ENCODE measurements around the gene UPK3A.

DNA sequence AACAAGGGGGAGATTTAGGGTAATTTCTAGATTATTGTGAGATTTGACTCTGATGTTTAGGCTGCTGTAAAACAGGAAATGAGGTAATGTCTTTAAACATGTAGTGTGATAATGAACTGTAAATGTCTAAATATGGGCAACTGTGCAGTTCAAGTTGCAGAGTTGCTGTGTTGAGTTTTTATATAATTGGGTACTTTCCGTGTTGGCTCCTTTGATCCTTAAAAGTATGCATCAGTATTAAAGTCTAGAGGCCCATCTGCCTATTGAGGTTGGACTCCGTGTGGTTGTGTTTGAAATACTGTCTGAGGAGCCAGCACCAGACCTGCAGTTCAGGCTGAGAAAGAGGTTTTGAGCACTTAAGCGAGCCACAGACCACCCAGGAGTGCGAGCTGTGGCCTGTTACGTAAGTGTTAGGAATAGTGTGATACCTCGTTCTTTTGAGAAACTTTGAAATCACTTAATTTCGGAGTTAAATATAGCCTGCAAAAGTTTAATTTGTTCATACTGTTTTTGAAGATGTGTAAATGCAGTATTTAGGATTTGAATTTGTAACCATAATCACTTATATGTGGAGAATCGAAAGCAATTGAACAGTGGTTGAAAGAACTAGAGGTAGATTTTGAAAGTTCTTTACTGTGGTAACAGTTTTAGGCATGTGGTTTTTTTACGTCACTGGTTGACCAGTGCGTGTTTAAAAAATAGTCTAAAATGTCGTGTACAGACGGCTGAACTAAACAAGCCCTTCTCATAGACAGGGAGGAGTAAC is 34.0 kb downstream of the UPK3A start:
- TF ChIP-seq POLR2AphosphoS5 (IDR thresholded peaks at IDR 0.05; ENCODE audit: borderline replicate concordance, low read depth, low read length) (no peak), EZH2 (IDR thresholded peaks at IDR 0.05) (no peak), FOXP2 (optimal IDR thresholded peaks at IDR 0.05; ENCODE audit: control extremely low read depth, extremely low read length, insufficient read depth) (no peak)
